HEK293 (cell line): ENCODE results near the gene HOXD1.

Experiments
- CTCF ChIA-PET: fragments of 350-600 bp; formaldehyde crosslinking; extraction: SDS; loops from one replicate; lab custom pipeline; 2021; ENCODE audit warnings: antibody characterized with exemption; lab: Yijun Ruan, JAX
- POLR2A ChIA-PET: fragments of 300-600 bp; formaldehyde crosslinking; extraction: SDS; loops from one replicate; lab custom pipeline; 2020; ENCODE audit warnings: antibody characterized with exemption, inconsistent platforms; lab: Yijun Ruan, JAX
- H3K27ac ChIP-seq: fragments of 200-500 bp; sonication (Bioruptor generic); 2 replicates; pipeline ENCODE4 v1.5.1; 2014; ENCODE audit warnings: low read depth, low read length, control low read depth, inconsistent platforms; ENCODE audit errors: extremely low read depth
- H3K36me3 ChIP-seq, 2 experiments: fragments of 200-500 bp in 1 of 2; sonication (Bioruptor generic) in 1 of 2; 1 replicate in 1 of 2; 2 replicates in 1 of 2; pipeline ENCODE4 v1.5.1; 2014 to 2017; ENCODE audit warnings: inconsistent platforms in 2 of 2, low read length in 2 of 2; ENCODE audit not compliant: control insufficient read depth in 2 of 2, insufficient read depth in 1 of 2
- H3K4me1 ChIP-seq: fragments of 200-500 bp; sonication (Bioruptor generic); 2 replicates; pipeline ENCODE4 v1.5.1; 2014; ENCODE audit warnings: mild to moderate bottlenecking, low read length, inconsistent platforms; ENCODE audit not compliant: control insufficient read depth, insufficient read depth
- H3K4me3 ChIP-seq: 2 replicates; pipeline ENCODE4 v1.5.1; 2011; ENCODE audit warnings: low read depth, mild to moderate bottlenecking, control low read depth, low read length, moderate library complexity
- H3K9me3 ChIP-seq: fragments of 200-500 bp; sonication (Bioruptor generic); 2 replicates; pipeline ENCODE4 v1.5.1; 2014; ENCODE audit warnings: low read depth, low read length, inconsistent platforms; ENCODE audit not compliant: control insufficient read depth, insufficient read depth
- RBAK ChIP-seq: fragments of 450-650 bp; formaldehyde crosslinking; IDR thresholded peaks from 2 replicates; pipeline ENCODE4 v1.5.1; 2016; ENCODE audit warnings: missing biosample characterization, missing genetic modification characterization
- TCF7L2 ChIP-seq: IDR thresholded peaks from 2 replicates; pipeline ENCODE4 v1.6.1; 2011; ENCODE audit warnings: low read depth, mild to moderate bottlenecking, inconsistent platforms, low read length, moderate library complexity, borderline replicate concordance
- ZBTB1 ChIP-seq: fragments of 450-650 bp; formaldehyde crosslinking; IDR thresholded peaks from 2 replicates; pipeline ENCODE4 v1.5.1; 2016; ENCODE audit warnings: missing biosample characterization, missing genetic modification characterization
- ZBTB10 ChIP-seq: fragments of 450-650 bp; formaldehyde crosslinking; IDR thresholded peaks from 2 replicates; pipeline ENCODE4 v1.5.1; 2016; ENCODE audit warnings: missing biosample characterization, missing genetic modification characterization
- ZBTB21 ChIP-seq: fragments of 450-650 bp; formaldehyde crosslinking; IDR thresholded peaks from 2 replicates; pipeline ENCODE4 v1.5.1; 2017; ENCODE audit warnings: missing biosample characterization, missing genetic modification characterization
- ZBTB48 ChIP-seq: fragments of 450-650 bp; formaldehyde crosslinking; IDR thresholded peaks from 2 replicates; pipeline ENCODE4 v1.5.1; 2016; ENCODE audit warnings: missing biosample characterization, missing genetic modification characterization
- ZFP3 ChIP-seq: fragments of 450-650 bp; formaldehyde crosslinking; IDR thresholded peaks from 2 replicates; pipeline ENCODE4 v1.5.1; 2016; ENCODE audit warnings: low read depth, missing biosample characterization, missing genetic modification characterization
- ZNF169 ChIP-seq: fragments of 450-650 bp; formaldehyde crosslinking; IDR thresholded peaks from 2 replicates; pipeline ENCODE4 v1.5.1; 2016; ENCODE audit warnings: missing biosample characterization, missing genetic modification characterization
- ZNF2 ChIP-seq: fragments of 450-650 bp; formaldehyde crosslinking; IDR thresholded peaks from 2 replicates; pipeline ENCODE4 v1.5.1; 2016; ENCODE audit warnings: missing biosample characterization, missing genetic modification characterization
- ZNF214 ChIP-seq: fragments of 450-650 bp; formaldehyde crosslinking; IDR thresholded peaks from 2 replicates; pipeline ENCODE4 v1.5.1; 2017; ENCODE audit warnings: missing biosample characterization, mild to moderate bottlenecking, missing genetic modification characterization, borderline replicate concordance
- ZNF292 ChIP-seq: fragments of 450-650 bp; formaldehyde crosslinking; IDR thresholded peaks from 2 replicates; pipeline ENCODE4 v1.5.1; 2016; ENCODE audit warnings: low read depth, missing biosample characterization, missing genetic modification characterization, borderline replicate concordance
- ZNF404 ChIP-seq: fragments of 450-650 bp; formaldehyde crosslinking; IDR thresholded peaks from 2 replicates; pipeline ENCODE4 v1.5.1; 2017; ENCODE audit warnings: missing biosample characterization, missing genetic modification characterization
- ZNF426 ChIP-seq: fragments of 450-650 bp; formaldehyde crosslinking; IDR thresholded peaks from 2 replicates; pipeline ENCODE4 v1.5.1; 2017; ENCODE audit warnings: missing biosample characterization, missing genetic modification characterization, mild to moderate bottlenecking, inconsistent platforms, moderate library complexity
- ZNF521 ChIP-seq: fragments of 450-650 bp; formaldehyde crosslinking; IDR thresholded peaks from 2 replicates; pipeline ENCODE4 v1.5.1; 2017; ENCODE audit warnings: missing biosample characterization, mild to moderate bottlenecking, missing genetic modification characterization
- ZNF555 ChIP-seq: fragments of 450-650 bp; formaldehyde crosslinking; conservative IDR thresholded peaks from 2 replicates; pipeline ENCODE4 v1.5.1; 2017; ENCODE audit warnings: missing biosample characterization, mild to moderate bottlenecking, missing genetic modification characterization, inconsistent platforms
- ZNF660 ChIP-seq: fragments of 450-650 bp; IDR thresholded peaks from 2 replicates; pipeline ENCODE4 v1.5.1; 2018; ENCODE audit warnings: missing biosample characterization, mild to moderate bottlenecking, missing genetic modification characterization
- ZNF701 ChIP-seq: fragments of 450-650 bp; formaldehyde crosslinking; IDR thresholded peaks from 2 replicates; pipeline ENCODE4 v1.5.1; 2016; ENCODE audit warnings: missing biosample characterization, missing genetic modification characterization
- ZNF843 ChIP-seq: fragments of 450-650 bp; formaldehyde crosslinking; IDR thresholded peaks from 2 replicates; pipeline ENCODE4 v1.5.1; 2016; ENCODE audit warnings: missing biosample characterization, missing genetic modification characterization
- ZSCAN30 ChIP-seq: fragments of 450-650 bp; IDR thresholded peaks from 2 replicates; pipeline ENCODE4 v1.5.1; 2018; ENCODE audit warnings: missing biosample characterization, mild to moderate bottlenecking, missing genetic modification characterization, moderate library complexity
- TF ChIP-seq, protein P1 (sequence below): fragments of 450-650 bp; formaldehyde crosslinking; IDR thresholded peaks from 2 replicates; pipeline ENCODE4 v1.5.1; 2016; ENCODE audit warnings: missing biosample characterization, missing genetic modification characterization
- TF ChIP-seq, protein P2 (sequence below): fragments of 450-650 bp; formaldehyde crosslinking; IDR thresholded peaks from 2 replicates; pipeline ENCODE4 v1.5.1; 2016; ENCODE audit warnings: missing biosample characterization, missing genetic modification characterization, borderline replicate concordance
- TF ChIP-seq, protein P3 (sequence below): fragments of 450-650 bp; formaldehyde crosslinking; IDR thresholded peaks from 2 replicates; pipeline ENCODE4 v1.5.1; 2016; ENCODE audit warnings: missing biosample characterization, missing genetic modification characterization, low read depth

The HOXD1 gene

GRCh38 chr2:176206682-176207081 lies 18.2 kb downstream of the HOXD1 start (continued):
- TF ChIP-seq, protein P1, sequence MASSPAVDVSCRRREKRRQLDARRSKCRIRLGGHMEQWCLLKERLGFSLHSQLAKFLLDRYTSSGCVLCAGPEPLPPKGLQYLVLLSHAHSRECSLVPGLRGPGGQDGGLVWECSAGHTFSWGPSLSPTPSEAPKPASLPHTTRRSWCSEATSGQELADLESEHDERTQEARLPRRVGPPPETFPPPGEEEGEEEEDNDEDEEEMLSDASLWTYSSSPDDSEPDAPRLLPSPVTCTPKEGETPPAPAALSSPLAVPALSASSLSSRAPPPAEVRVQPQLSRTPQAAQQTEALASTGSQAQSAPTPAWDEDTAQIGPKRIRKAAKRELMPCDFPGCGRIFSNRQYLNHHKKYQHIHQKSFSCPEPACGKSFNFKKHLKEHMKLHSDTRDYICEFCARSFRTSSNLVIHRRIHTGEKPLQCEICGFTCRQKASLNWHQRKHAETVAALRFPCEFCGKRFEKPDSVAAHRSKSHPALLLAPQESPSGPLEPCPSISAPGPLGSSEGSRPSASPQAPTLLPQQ: no peak
- TF ChIP-seq ZNF843 (tag by site-specific recombination): no peak

DNA sequence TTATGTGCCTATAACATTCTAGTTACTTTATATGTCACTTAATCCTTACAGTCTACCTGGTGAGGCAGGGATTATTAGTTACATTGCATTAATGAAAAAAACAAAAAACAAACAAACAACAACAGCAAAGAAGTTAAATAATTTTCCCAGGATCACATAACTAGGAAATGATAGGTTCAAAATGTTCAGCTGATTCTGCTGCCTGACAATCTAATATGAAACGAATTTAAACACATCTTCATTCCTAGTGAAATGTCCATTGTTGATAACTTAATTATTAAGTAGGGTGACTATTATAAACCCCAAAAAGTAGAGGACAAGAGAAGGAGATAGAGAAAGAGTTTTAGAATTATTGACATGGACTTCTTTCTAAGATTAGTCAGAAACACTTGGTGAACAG lies 22.6 kb downstream of the HOXD1 start:
- Histone ChIP-seq H3K4me3 (no peak overlapping the region), H3K4me1 (no peaks in the 10 kb centered on the region), H3K27ac (no peak overlapping the region), H3K36me3 (no peaks in the 10 kb centered on the region), H3K9me3 (no peaks in the 10 kb centered on the region)
- POLR2A ChIA-PET: no interaction called here
- CTCF ChIA-PET: interaction anchor here (0.7 to 1.6 kb wide), 3 partner anchors 8 to 244 kb away, joined by 3 read pairs; no protein-coding TSS in a partner anchor
- TF ChIP-seq ZBTB48 (tag by site-specific recombination) (no peak), ZNF521 (no peak), TCF7L2 (no peak), ZNF2 (tag by site-specific recombination) (no peak), ZNF214 (tag by site-specific recombination) (no peak), ZBTB10 (no peak), ZNF426 (no peak), ZNF169 (tag by site-specific recombination) (no peak), ZFP3 (tag by site-specific recombination) (no peak), ZBTB1 (tag by site-specific recombination) (no peak), ZNF555 (tag by site-specific recombination) (no peak), ZNF701 (no peak), ZNF660 (tag by site-specific recombination) (no peak), ZNF292 (tag by site-specific recombination) (no peak), ZSCAN30 (no peak), RBAK (tag by site-specific recombination) (no peak), ZBTB21 (tag by site-specific recombination) (no peak), ZNF404 (tag by site-specific recombination) (no peak)
- TF ChIP-seq, protein P2, sequence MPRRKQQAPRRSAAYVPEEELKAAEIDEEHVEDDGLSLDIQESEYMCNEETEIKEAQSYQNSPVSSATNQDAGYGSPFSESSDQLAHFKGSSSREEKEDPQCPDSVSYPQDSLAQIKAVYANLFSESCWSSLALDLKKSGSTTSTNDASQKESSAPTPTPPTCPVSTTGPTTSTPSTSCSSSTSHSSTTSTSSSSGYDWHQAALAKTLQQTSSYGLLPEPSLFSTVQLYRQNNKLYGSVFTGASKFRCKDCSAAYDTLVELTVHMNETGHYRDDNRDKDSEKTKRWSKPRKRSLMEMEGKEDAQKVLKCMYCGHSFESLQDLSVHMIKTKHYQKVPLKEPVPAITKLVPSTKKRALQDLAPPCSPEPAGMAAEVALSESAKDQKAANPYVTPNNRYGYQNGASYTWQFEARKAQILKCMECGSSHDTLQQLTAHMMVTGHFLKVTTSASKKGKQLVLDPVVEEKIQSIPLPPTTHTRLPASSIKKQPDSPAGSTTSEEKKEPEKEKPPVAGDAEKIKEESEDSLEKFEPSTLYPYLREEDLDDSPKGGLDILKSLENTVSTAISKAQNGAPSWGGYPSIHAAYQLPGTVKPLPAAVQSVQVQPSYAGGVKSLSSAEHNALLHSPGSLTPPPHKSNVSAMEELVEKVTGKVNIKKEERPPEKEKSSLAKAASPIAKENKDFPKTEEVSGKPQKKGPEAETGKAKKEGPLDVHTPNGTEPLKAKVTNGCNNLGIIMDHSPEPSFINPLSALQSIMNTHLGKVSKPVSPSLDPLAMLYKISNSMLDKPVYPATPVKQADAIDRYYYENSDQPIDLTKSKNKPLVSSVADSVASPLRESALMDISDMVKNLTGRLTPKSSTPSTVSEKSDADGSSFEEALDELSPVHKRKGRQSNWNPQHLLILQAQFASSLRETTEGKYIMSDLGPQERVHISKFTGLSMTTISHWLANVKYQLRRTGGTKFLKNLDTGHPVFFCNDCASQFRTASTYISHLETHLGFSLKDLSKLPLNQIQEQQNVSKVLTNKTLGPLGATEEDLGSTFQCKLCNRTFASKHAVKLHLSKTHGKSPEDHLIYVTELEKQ (tag by site-specific recombination): no peak
- TF ChIP-seq, protein P3, sequence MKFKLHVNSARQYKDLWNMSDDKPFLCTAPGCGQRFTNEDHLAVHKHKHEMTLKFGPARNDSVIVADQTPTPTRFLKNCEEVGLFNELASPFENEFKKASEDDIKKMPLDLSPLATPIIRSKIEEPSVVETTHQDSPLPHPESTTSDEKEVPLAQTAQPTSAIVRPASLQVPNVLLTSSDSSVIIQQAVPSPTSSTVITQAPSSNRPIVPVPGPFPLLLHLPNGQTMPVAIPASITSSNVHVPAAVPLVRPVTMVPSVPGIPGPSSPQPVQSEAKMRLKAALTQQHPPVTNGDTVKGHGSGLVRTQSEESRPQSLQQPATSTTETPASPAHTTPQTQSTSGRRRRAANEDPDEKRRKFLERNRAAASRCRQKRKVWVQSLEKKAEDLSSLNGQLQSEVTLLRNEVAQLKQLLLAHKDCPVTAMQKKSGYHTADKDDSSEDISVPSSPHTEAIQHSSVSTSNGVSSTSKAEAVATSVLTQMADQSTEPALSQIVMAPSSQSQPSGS (tag by site-specific recombination): no peak
